NCI-H345 (cell line): ENCODE results near the gene DRC7.
"Not testable (repeated sequence)": the region's sequence is repeated elsewhere in the genome, so short reads cannot be mapped to it uniquely, and the experiment has no call there.

ENCODE experiments used
- DNase-seq: peaks from one replicate; lab custom pipeline; 2025; lab: John Stamatoyannopoulos, UW

The DRC7 gene

GRCh38 chr16:57713596-57713995 lies 19.0 kb downstream of the DRC7 start:
- DNase-seq = no peak

- DNase-seq = no peak
These were observed 19.4 kb downstream of the DRC7 start for GRCh38 chr16:57714047-57714446.

DNA sequence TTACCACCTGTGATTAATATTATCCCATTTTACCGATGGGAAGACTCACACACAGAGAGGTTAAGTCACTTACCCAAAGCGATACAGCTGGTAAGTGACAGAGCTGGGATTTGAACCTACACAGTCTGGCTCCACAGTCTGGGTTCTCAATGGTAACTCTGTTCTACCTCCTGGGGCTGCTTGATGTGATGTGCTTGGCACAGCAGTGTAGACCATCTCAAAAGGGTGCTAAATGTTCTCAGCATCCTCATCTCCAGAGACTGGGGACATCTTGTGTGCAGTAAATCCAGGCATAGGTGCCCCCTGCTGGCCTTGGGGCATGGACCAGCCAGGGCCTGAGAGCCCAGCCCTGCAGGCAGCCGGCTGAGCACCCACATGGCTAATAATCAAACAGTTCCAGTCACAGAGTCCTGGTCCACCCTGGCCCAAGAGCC lies 25.6 kb downstream of the DRC7 start:
- DNase-seq = peak; percentile 4

DNA sequence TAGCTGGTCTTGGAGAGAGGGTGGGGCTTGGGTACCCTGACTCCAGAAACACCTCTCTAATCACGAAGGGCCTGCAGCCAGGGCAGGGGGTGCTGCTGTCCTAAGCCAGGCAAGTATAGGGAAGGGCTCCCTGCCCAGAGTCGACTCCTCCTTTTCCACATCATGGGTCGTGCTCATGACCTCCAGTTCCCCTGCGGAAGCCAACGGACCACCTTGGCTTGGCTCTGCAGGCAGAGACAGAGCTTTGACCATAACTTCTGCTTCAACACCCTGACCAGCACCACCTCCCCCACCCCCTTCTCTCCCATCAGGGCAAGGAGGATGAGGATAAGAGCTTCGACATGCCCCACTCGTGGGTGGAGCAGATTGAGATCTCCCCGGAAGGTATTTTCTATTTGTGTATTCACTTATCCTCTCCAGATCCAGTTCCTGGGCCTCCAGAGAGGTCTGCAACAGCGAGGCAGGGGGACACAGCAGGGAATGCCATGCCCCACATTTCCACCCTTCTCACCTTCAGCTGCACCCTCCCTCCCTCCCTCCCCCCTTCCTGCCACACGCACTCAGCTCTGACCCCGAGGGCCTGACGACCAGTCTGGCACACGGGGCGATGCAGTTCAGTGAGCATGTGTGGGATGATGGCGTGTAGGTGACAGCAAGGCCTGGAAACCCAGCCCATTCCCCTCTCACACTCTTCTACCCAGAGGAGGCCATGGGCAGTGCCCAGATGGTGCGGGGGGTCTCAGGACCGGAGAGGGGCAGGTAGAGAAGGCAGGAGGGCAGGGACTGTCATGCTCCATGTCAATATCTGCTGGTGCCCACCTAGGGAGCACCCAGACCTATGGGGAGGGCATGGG lies 27.0 kb downstream of the DRC7 start:
- no peak for DNase-seq

DNA sequence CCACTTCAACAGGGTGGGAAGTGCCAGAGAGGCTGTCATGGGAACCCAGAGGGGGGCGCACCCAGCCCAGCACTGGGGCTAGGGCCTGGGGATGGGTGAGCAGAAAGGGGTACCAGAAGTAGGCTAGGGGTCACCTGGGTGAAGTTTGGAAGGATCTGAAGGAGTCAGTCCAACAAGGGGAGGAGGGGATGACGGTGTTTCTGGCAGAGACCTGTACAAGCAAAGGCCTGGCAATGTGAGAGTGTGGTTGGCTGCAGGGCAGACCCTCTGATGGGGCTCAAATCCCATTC lies 27.5 kb downstream of the DRC7 start:
- no peak for DNase-seq

- no peak for DNase-seq
These were observed 28.0 kb downstream of the DRC7 start for GRCh38 chr16:57722651-57723050.

- DNase-seq = no peak
These were observed 28.6 kb downstream of the DRC7 start for GRCh38 chr16:57723170-57723569.

GRCh38 chr16:57724531-57724930 lies 29.9 kb downstream of the DRC7 start:
- DNase-seq = no peak

GRCh38 chr16:57725151-57725550 lies 30.5 kb downstream of the DRC7 start:
- no peak for DNase-seq

GRCh38 chr16:57725554-57725953 lies 30.9 kb downstream of the DRC7 start:
- DNase-seq = no peak

GRCh38 chr16:57725976-57726375 lies 31.4 kb downstream of the DRC7 start:
- no peak for DNase-seq

DNA sequence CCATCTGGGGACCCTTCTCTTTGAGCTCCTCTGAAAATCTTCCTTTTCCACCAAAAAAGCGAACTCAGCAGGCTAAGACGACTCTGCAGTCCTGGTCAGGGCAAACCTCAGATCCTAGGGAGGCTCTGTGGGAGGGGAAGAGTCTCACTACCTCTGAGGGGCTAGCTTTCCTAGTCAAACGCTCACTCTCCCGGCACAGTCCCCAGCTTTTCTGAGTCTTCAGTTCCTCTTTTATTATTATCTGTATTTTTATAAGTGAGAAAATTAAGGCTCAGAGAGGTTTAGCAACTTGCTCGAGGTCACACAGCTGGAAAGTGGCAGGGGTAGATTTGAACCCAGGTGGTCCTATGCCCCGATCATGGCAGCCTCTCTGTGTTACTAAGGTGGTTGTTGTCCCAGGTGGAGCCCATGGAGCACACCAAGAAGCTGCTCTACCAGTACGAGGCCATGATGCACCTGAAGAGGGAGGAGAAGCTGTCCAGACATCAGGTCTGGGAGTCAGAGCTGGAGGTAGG lies 31.9 kb downstream of the DRC7 start:
- no peak for DNase-seq

- DNase-seq = no peak
These were observed 33.0 kb downstream of the DRC7 start for GRCh38 chr16:57727610-57728009.

DNA sequence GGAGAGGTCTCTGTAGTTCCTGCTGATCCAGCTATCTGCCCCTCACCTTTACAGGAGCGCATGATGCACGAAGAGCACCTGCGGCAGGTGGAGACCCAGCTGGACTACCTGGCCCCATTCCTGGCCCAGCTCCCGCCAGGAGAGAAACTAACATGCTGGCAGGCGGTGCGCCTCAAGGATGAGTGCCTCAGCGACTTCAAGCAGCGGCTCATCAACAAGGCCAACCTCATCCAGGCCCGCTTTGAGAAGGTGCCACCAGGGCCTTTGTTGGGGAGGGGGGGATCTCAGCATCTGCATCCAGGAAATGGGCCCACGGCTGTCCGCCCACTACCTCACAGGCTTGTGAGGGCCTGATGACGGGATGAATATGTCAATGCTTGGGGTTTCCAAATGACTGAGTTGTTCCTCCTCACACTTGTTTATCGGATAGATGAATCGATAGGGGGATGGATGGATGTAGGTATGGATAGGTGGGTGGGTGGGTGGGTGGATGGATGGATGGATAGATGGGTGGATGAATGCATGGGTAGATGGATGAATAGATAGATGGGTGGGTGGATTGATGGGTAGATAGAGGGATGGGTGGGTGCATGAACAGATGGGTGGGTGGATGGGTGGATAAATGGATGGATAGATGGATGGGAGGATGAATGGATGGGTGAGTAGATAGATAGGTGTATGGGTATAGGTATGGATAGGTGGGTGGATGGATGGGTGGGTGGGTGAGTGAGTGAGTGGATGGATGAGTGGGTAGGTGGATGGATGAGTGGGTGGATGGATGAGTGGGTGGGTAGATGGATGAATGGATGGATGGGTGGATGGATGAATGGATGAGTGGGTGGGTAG lies 34.0 kb downstream of the DRC7 start:
- DNase-seq = no peak

GRCh38 chr16:57729182-57729484 lies 34.5 kb downstream of the DRC7 start:
- DNase-seq = no peak

DNA sequence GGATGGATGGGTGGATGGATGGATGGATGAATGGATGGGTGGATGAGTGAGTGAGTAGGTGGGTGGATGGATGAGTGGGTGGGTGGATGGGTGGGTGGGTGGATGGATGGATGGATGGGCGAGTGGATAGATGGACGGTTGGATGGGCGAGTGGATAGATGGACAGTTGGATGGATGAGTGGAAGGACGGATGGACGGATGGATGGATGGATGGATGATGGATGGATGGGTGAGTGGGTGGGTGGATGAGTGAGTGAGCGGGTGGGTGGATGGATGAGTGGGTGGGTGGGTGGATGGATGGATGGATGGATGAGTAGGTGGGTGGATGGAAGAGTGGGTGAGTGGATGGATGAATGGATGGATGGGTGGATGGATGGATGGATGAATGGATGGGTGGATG lies 35.2 kb downstream of the DRC7 start:
- DNase-seq = not testable (repeated sequence)

DNA sequence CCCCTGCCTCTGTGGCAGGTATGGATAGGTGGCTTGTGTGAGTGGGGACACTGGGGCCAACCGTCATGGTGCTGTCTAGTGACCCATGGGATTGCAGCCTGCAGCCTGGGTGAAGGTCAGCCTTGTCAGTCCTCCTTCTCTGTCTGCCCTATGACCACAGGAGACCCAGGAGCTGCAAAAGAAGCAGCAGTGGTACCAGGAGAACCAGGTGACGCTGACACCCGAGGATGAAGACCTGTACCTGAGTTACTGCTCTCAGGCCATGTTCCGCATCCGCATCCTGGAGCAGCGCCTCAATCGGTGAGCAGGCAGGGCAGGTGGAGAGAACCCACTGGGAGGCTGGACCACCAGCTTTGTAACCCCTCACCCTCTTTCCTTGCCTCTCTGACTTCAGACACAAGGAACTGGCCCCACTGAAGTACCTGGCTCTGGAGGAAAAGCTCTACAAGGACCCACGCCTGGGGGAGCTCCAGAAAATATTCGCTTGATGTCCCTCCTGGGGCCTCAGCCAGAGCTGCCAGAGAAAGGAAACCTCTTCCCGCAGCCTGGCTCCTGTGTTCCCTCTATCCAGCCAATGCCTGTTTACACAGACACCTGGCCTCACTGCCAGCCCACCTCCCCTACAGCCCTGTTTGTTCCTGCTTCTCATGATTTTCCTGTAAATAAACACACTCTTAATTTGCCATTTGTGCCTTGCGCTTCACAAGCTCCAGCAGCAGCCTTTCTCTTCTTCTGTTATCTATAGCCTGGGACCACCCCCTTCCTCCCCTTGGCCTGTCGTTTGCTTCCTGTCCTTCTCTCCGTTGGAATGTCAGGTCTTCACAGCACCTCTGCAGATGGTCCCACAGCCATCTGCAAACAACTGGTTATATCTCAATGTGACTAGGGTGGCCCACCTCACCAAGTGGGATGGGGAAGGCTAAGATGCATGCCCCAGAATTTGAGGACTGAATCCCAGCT lies 36.4 kb downstream of the DRC7 start:
- DNase-seq = no peak

- no peak for DNase-seq
These were observed 37.4 kb downstream of the DRC7 start for GRCh38 chr16:57732037-57732436.

DNA sequence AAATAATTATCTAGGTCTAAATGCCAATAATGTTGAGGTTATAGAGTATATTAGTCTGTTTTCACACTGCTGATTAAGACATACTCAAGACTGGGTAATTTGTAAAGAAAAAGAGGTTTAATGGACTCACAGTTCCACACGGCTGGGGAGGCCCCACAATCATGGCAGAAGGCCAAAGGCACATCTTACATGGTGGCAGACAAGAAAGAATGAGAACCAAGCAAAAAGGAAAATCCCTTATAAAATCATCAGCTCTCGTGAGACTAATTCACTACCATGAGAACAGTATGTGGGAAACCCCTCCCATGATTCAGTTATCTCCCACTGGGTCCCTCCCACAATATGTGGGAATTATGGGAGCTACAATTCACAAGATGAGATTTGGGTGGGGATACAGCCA lies 38.1 kb downstream of the DRC7 start:
- DNase-seq = no peak

DNA sequence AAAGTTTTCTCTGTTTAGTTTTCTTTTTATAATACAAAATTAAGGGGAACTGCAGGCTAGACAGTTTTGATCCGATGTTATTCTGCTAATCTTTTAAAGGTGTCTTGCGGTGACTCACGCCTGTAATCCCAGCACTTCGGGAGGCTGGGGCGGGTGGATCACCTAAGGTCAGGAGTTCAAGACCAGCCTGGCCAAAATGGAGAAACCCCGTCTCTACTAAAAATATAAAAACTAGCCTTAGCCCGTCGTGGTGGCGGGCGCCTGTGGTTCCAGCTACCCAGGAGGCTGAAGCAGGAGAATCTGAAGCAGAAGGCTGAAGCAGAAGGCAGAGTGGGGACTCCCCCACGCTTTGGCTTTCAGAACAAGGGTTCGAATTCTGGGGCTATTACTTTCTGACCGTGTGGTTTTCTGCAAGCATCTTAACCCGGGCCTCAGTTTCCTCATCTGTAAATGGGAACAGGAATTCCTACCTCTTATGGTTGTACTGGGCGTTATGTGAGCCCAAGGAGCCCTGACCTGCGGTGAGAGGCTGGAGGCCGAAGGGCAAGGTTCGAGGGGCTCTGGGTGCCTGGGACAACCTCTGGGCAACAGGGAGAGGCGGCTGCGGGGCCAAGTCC lies 39.8 kb downstream of the DRC7 start:
- no peak for DNase-seq

- DNase-seq = peak; percentile 99
These were observed 40.5 kb downstream of the DRC7 start for GRCh38 chr16:57734925-57735754.
